SH-SY5Y (cell line): ENCODE measurements around the gene ASB9.

Experiments used
- GATA2 ChIP-seq: IDR thresholded peaks from 2 replicates; pipeline ENCODE4 v1.6.1; 2011; ENCODE audit warnings: mild to moderate bottlenecking, low read depth, low read length
- GATA3 ChIP-seq: IDR thresholded peaks from 2 replicates; pipeline ENCODE4 v1.6.1; 2011; ENCODE audit warnings: low read depth, mild to moderate bottlenecking, low read length, moderate library complexity

The ASB9 gene

DNA sequence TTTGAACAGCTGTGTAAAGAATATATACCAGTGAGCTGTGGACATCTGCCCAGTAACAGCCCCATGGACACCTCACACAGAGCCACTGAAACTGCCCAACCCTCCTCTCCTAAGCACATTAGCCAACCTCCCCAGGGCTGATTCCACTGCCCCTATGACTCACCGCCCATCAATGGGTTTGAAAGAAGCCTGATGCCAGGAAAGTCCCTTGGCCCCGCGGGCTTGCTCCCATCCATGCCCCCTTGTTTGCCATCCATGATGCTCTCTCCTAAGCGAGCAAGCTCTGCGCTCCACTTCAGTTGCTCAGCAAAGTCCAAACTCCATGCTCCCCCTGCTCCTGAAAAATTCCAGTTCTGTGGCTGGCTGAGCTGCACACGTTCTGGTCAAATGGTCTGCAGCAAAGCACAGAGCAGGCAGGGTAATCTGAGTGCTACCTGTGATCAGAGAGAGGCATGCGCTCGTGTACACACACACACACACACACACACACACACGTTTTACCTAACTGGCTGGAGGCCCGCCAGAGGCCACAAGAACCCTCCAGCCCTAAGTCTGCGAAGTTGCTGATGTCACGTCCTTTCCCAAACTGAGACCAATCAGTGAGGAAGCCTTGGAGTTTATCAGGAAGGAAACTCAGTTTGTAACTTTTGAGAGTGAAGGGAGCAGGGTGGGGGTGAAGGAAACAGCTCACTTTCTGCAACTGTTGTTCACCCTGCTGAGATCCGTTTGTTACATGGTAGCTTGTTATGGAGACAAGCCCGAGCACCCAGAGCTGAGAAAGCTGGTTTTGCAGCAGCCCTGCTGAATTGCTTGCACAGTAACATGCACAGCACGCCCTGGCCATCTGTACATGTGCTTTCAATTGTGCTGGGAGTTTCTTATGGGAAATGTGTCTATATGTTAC is at the start of gene ASB9:
TSS of gene ASB9 (minus strand) at position 466 of the 904 bp plus-strand sequence. CDS start at position 257, 209 bp downstream.
- TF ChIP-seq GATA3 (no peak), GATA2 (no peak)

DNA sequence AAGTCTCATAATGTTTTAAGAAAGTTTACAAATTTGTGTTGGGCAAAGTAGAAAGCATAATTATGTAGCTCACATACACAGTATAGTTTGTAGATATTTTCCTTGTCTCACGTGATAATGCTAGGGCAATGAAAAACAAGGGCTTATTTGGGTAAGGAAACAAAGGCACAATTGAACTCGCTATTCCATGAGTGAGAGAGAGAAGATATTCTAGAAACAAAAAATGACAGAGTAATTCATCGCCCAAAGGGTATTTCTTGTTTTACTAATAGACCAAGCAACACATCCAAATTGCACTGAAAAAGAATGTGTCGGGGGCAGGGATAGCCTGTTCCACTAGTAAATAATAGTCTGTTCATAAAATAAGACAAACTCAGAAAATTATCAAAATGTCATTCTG is 49.2 kb upstream of the ASB9 start:
- no peak for TF ChIP-seq GATA2
- no peak for TF ChIP-seq GATA3

DNA sequence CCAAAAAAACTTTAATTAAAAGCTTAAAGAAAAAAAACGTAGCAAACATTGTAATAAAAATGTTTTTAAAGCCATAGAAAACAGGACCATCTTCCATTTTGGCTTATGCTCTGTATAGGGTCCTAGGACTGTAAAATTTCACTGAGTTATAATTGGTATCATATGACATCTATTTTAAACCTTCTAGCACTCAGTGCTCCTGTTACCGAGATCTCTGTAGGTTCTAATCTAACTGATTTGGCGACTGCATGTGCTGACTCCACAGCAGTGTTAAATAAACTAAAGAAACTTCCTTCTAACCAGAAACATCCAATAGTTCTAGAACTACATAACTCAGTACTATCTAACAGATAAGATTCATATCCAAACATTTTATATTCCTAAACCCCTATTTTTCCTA is 45.6 kb upstream of the ASB9 start, which contains the start of gene ASB11:
TSS of gene ASB11 (minus strand) at position 132 of the 400 bp plus-strand sequence. CDS start at position 97, 35 bp downstream.
- TF ChIP-seq GATA2 (no peak), GATA3 (no peak)

DNA sequence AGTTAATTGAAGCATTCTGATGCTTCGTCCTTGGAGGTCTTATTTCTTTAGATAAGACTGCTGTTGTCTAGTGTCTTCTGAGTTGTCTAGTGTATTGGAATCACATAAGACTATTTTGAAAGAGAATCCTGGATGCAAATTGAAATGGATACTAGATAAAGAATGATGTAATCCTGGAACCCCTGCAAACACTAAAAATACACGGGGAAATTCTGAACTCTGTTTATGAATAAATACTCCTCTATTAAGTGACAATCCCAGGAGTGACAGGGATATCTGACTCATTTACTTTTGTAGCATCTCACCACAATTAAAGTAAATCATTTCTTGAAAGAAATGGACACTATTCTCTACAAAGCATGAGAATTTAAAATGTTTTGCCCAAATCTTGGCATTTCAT is 44.6 kb upstream of the ASB9 start:
- no peak for TF ChIP-seq GATA3

- TF ChIP-seq GATA3 (no peak), GATA2 (no peak)
Observed at GRCh38 chrX:15311119-15311518, 41.2 kb upstream of the ASB9 start.

GRCh38 chrX:15310117-15310516 is 40.2 kb upstream of the ASB9 start:
- TF ChIP-seq GATA2 = no peak
- no peak for TF ChIP-seq GATA3

- no peak for TF ChIP-seq GATA2
- no peak for TF ChIP-seq GATA3
Observed at GRCh38 chrX:15301924-15302323, 32.0 kb upstream of the ASB9 start.

GRCh38 chrX:15299941-15300851 is 30.3 kb upstream of the ASB9 start:
- TF ChIP-seq GATA3 = no peak
- TF ChIP-seq GATA2 = no peak

DNA sequence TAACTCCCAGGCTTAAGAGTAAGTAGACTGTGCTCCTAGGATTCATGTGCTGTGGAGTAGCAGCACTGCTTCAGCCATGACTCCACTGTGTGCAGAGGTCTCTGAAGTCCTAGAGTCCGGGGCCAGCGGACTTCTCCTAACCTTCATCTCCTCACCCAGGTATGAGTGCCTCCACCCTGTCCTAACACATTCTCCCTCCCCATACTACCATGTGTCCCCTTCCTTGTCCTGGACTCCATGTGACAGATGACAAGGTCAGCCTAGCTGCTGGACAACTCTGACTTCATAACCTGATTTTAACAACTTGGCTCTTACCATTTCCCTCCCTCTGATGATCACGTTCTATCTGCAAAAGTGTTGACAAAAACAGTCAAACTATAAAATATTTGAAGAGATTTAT is 28.9 kb upstream of the ASB9 start:
- no peak for TF ChIP-seq GATA3
- TF ChIP-seq GATA2 = no peak

GRCh38 chrX:15298201-15298600 is 28.3 kb upstream of the ASB9 start:
- TF ChIP-seq GATA3 = no peak
- no peak for TF ChIP-seq GATA2

GRCh38 chrX:15293451-15293850 is 23.6 kb upstream of the ASB9 start:
- TF ChIP-seq GATA2 (no peak), GATA3 (no peak)

DNA sequence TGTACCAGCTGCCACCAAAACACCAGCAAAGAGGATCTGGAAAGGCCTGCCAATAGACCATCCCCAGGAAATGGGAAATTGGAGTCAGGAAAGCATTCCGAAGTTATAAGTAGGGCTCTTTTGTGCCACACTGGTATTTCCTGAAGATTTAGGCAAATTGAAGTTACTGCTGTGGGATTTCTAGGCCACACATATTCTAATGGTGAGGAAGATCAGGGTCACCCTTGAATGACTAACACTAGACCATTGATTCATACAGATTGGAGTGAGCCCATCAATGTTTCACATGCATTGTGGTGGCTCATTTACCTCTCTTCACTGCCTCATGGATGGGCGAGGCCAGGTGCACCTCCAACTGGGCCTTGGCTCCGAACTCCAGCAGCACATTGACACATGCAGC is 23.0 kb upstream of the ASB9 start:
- TF ChIP-seq GATA3 = no peak
- TF ChIP-seq GATA2 = no peak

- TF ChIP-seq GATA3 (no peak), GATA2 (no peak)
Observed at GRCh38 chrX:15277604-15278003, 7.7 kb upstream of the ASB9 start.

DNA sequence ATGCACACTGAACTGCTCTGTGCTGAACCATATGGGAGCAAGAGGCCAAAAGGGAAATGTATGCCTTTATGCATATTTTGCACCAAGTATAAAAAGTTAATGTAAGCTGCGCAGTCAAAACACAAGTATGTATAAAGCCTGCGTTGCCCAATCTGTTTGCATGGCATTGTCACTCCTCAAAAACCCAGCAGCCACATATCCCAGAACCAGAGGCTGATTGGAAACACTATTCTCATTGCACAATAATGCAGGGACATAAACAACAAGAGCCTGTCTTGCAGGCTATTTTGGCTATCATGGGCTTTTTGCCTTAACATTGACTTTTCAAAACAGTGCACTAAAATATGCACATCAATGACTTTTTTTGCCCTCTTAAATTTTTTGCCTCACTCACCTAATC is 5.1 kb upstream of the ASB9 start:
- TF ChIP-seq GATA2 = no peak
- TF ChIP-seq GATA3 = no peak
